CD4-positive, alpha-beta T cell treated with Interleukin-6 at 100 ng/mL for 8 hours (primary cell): ENCODE measurements around the gene SGSM1.

ENCODE experiments used
- DNase-seq: peaks from one replicate; pipeline ENCODE4 v3.0.0-alpha.2; 2020; ENCODE audit warnings: mixed read lengths, low spot score

The SGSM1 gene

GRCh38 chr22:24951942-24952836 is 146.2 kb downstream of the SGSM1 start, which contains the start of gene KIAA1671:
KIAA1671 (plus strand) TSS chr22:24952716; CDS start chr22:25028000, 75,284 bp downstream.
- DNase-seq = peak; percentile 80

GRCh38 chr22:24952837-24953383 is 146.9 kb downstream of the SGSM1 start:
- DNase-seq = no peak

GRCh38 chr22:24953384-24954113 is 147.5 kb downstream of the SGSM1 start:
- DNase-seq = no peak

DNA sequence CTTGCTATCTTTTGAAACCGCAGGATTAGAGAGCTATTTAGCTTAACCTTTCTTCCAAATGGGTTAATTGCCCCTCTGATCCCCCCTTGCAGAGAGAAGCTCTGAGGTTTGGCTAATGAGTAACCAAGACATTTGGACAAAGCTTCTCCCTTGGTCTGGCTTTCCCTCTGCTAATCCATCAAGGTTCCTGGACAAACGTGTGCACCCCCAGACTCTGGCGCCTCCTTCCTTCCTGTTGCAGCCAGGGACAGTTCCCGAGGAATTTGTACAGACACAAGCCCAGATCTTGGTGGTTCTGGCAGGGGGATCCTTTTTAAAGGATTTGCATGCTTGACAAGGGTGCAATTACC is 148.1 kb downstream of the SGSM1 start:
- DNase-seq = no peak

DNA sequence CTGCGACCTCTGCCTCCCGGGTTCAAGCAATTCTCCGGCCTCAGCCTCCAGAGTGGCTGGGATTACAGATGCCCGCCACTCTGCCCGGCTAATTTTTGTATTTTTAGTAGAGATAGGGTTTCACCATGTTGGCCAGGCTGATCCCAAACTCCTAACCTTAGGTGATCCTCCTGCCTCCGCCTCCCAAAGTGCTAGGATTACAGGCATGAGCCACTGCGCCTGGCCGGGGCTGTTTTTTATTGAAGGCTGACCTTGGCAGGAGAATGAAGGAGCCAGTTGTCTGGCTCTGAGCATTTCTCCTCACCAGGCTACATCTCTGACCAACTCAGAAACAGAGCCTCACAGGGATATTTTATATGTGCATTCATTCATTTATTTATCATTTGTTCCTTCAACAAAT is 148.8 kb downstream of the SGSM1 start:
- no peak for DNase-seq

DNA sequence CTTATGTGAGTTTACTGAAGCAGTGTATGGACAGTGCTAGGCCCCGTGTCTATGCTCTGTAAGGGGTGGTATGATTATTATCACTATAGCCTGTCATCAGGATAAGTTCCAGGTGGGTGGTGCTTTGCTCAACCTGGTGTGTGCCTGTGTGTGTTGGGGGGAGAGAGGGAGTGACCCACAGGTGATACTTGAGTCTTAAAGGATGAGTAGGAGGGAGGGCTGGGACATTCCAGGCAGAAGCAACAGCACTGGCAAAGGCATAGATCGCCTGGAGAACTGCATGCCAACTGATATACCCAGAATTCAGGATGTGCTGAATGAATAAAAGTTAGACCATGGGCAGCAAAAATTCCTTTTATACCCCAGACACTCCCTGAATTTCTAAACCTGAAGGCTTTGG is 151.0 kb downstream of the SGSM1 start:
- DNase-seq = no peak

DNA sequence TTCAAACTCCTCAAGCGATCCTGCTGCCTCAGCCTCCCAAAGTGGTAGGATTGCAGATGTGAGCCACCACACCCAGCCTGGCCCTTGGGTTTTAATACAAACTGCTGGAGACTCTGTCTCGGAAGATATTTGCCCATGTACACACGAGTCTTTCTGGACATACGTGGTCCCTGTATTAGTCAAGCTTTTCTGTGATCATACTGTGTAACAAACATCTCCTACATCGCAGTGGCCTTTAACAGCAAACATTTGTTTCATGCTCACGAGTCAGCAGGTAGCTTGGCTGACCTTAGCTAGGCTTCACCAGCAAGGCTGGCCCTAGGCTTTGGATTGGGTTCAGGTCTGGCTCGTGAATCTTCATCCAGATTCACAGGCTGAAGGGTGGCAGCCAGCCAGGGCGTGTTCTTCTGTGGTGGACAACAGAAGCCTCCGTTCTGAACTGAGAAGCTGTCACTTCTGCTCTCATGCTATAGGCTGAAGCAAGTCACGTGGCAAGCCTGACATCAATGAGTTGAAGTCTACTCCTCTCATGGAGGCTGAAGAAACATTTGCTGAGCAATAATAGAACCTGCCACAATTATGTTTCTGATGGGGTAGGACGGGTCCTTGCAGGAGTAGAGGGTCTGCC is 155.3 kb downstream of the SGSM1 start:
- DNase-seq = no peak

- DNase-seq = no peak
Measured at GRCh38 chr22:24962094-24962493, 156.1 kb downstream of the SGSM1 start.

DNA sequence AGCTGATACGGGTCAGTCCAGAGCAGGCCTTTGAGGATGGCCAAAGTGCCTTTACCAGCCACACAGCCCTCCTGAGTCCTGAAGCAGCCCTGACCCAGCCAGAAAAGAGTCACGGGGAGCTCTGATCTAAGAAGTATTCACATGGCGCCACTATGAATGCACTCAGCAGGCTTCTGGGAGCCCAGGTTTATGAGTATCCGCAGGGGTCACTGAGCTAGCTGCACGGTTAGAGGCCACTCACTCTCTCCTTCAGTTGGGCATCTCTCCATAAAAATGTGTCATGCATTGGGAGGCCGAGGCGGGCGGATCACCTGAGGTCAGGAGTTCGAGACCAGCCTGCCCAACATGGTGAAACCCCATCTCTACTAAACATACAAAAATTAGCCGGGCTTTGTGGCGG is 156.8 kb downstream of the SGSM1 start:
- DNase-seq = no peak

GRCh38 chr22:24964441-24964840 is 158.4 kb downstream of the SGSM1 start:
- no peak for DNase-seq

GRCh38 chr22:24965822-24966626 is 160.0 kb downstream of the SGSM1 start:
- DNase-seq = no peak

GRCh38 chr22:24968066-24968561 is 162.1 kb downstream of the SGSM1 start:
- DNase-seq = no peak

- no peak for DNase-seq
Measured at GRCh38 chr22:24969560-24970301, 163.7 kb downstream of the SGSM1 start.

- DNase-seq = no peak
Measured at GRCh38 chr22:24972369-24972768, 166.4 kb downstream of the SGSM1 start.

DNA sequence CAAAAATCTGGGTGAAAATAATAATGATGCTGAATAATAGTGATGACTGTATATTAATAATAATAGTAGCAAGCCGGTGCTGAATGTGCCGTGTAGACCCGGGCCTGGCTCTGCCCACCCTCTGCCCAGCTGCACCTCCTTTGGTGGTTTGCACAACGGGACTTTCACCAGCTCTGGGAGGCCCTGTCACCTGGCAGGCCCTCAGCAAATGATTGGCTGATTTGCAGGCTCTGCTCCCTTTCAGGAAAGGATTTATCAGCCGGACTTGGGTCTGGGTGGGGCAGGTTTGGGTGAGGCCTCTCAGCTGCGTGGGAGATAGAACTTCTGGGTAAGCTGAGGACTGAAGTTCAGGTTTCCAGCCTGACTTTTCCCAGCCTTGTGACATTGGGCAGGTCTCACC is 167.9 kb downstream of the SGSM1 start:
- no peak for DNase-seq

- DNase-seq = no peak
Measured at GRCh38 chr22:24975125-24975640, 169.2 kb downstream of the SGSM1 start.

DNA sequence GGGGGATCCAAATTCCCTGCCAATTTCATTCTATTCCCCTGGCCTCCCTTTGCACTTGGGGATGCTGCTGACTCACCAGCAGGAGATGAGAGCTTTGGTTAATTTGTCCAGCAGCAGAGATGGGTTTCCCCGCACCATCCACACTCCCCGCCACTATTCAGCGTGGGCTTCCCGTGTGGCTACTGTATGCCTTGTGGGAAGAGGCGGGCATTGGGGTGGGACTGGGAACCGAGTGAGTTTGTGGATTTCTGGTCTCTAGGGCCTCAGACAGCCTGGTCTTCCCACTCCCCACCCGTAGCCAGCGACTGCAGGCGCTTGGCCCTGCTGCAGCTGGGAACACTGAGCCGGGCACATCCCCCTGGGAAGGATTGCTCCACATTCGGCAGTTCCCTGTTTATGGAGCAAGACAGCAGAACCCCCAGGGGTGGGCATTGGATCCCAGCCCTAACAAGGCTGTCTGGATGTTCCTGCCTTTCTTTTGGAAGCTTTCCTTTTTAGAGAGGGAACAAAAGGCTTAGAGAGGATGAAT is 169.9 kb downstream of the SGSM1 start:
- DNase-seq = no peak

DNA sequence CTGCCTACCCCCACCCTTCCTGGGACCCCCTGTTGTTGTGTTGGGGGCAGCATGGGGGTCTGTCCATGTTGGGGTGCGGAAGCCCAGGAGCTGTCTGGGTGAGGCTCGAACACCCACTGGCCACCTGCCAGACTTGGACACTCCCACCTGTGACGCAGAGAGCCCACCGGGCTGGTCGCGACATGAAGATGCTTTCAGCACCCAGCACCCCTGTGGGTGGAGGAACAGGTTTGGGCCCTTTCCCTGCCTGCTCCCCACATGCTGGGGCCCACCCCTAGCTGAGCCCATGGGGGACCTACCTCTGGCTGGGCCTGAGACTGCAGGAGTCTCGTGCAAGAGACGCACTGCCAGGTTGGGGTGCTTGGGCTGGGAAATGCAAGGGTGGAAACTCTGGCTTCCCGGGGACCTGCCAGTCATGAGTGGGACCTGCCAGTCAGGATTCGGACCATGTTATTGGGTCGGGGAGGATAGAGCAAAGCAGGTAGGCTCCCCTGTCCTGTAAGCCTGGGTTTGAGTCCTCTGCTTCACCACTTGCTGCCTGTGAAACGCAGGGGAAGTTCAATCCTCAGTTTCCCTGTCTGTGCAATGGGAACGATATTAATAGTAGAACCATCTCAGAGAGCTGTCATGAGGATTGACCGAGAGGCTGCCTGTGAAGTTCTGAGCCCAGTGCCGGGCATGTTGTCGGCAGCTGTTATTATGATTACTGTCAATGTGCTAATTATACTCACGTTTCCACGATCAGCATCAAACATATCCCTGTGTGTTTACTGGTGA is 170.6 kb downstream of the SGSM1 start:
- no peak for DNase-seq
